ENCODE data around the gene NEB.

- TF ChIP-seq CTCF (IDR thresholded peaks at IDR 0.05; ENCODE audit: low read depth, low read length, poor library complexity, severe bottlenecking) (no peak), EZH2phosphoT487 (IDR thresholded peaks at IDR 0.05; ENCODE audit: borderline replicate concordance, low read length) (no peak)
These were observed 167.3 kb downstream of the NEB start for GRCh38 chr2:151567006-151567405.
